RCC 7860 (cell line): ENCODE data around the gene SLC17A2.

Source experiments
- DNase-seq: peaks from one replicate; pipeline ENCODE4 v3.0.0-alpha.2; 2015; ENCODE audit warnings: low spot score
- FAIRE-seq: peaks from 2 replicates; lab custom pipeline; 2012; peaks lifted over from hg19 to GRCh38; lab: Jason Lieb, UNC

SLC17A2 gene

DNA sequence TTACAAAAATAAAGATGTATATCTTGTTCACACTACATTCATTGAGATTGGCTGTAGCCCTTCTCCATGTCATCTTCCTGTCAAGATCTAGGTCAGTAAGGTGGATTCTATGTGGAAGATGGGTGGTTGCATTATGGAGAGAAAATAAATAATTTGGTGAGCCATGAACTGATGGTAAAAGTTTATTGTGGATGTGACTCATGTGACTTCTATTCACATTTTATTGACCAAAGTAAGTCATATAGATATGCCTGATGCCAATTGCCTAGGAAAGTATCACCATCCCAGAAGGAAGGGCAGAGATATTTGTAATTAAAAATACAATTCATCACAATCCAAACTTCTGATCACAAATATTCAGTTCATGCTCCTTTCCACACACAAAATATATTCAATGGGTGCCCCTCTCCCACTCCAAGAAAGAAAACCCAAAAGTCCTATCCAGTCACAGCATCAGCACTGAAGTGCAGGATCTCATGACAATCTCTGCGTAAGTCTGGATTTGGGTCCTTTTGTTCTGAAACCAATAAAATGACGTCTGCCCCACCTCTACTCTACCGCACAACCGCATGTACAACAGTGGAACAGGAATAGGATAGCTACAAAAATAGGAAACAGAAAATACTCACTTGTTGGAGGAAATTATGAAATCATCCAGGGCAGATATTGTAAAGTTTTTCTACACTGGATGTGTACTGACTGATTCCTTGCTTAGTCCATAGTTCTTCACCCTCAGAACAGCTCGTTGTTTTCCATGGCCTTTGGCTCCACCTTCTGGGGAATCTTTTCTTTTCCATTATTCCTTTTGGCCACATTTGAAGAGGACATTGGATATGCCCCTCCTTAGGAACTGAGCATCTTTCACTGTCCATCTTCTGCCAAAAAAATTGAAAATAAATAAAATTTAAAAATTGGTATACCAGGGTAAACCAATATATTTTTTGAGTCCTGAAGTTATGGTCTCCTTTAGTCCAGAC is 40.3 kb downstream of the SLC17A2 start:
- FAIRE-seq, result peak; percentile 83
- DNase-seq, result peak; percentile 50

DNA sequence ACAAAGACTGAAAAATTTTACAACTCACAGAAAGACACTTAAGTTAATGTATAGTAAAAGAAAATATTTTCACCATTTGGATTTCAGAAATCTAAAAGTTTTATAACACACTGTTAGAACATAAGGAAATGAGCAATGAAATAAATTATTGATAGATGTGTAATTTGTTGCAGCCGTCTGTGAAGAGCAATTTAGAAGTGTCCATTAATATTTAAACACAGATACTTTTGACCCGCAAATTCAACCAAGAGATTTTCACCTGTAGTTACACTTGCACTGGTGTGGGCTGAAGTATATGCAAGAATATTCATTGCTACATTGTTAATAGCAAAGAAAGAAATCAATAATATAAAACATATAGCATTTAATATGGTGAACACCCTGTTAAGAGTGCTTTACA is 41.9 kb downstream of the SLC17A2 start:
- FAIRE-seq (peak; percentile 87), DNase-seq (no peak)

- DNase-seq (peak; percentile 6), FAIRE-seq (peak; percentile 12)
These were observed 44.4 kb downstream of the SLC17A2 start for GRCh38 chr6:25886066-25886465.

- DNase-seq, result peak; percentile 93
- FAIRE-seq, result peak; percentile 98
These were observed 46.5 kb downstream of the SLC17A2 start for GRCh38 chr6:25883991-25884390.

GRCh38 chr6:25883536-25883935 is 47.0 kb downstream of the SLC17A2 start:
- peak; percentile 76 for DNase-seq
- no peak for FAIRE-seq

DNA sequence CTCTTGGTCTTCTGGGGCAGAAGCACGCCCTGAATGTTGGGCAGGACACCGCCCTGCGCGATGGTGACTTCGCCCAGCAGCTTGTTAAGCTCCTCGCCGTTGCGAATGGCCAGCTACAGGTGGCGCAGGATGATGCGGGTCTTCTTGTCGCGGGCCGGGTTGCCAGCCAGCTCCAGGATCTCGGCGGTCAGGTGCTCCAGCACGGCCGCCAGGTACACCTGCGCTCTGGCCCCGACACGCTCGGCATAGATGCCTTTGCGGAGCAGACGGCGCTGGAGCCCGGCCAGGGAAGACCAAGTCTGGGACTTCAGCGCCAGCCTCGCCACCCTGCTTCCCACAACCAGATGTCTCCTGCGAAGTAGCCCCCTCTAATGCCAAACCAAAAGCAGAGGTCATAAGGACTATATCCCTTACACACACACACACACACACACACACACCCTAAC is 48.4 kb downstream of the SLC17A2 start:
- FAIRE-seq, result no peak
- DNase-seq, result no peak

GRCh38 chr6:25880601-25881000 is 49.9 kb downstream of the SLC17A2 start:
- FAIRE-seq (no peak), DNase-seq (no peak)

- no peak for FAIRE-seq
- no peak for DNase-seq
These were observed 51.7 kb downstream of the SLC17A2 start for GRCh38 chr6:25878721-25879322.

DNA sequence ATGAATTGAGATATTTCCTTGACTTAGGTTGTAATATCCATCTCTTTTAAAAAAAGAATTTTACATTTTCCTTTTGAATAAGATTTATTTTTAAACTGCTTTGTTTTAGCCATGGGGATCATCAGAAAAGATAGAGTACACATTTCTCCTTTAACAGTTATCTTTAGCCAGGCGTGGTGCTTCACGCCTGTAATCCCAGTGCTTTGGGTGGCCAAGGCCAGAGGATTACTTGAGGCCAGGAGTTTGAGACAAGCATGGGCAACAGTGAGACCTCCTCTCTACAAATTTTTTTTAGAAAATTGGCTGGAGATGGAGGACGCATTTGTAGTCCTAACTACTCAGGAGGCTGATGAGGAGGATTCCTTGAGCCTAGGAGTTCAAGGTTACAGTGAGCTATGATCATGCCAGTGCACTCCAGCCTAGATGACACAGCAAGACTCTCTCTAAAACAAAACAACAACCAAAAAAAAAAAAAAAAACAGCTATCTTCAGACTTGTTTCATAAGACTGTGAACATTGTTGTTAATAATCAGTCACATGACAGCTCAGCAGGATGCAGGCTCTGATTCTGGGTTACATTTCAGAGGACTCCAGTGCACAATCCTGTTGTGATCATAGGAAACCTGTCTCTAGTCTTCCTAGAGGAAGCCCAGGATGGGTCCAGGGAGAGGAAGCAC is 54.4 kb downstream of the SLC17A2 start:
- no peak for DNase-seq
- no peak for FAIRE-seq

DNA sequence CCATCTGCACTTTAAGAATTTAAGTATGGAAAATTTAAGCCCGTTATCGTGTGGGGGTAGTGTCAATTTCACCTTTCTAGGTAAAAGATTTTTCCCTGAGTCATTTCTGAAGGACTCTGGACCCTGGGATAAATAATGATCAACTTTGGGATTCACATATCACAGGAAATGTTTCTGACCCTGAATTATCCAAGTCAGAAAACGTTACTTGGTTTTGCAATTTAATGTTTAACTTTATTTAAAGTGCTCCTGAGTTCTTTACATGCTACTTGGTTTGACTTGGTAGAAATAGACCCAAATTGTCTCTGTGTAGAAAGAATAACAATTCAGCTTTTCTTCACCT is 55.0 kb downstream of the SLC17A2 start:
- peak; percentile 63 for DNase-seq
- peak; percentile 97 for FAIRE-seq

GRCh38 chr6:25874822-25875562 is 55.5 kb downstream of the SLC17A2 start:
- FAIRE-seq (no peak), DNase-seq (peak; percentile 61)

DNA sequence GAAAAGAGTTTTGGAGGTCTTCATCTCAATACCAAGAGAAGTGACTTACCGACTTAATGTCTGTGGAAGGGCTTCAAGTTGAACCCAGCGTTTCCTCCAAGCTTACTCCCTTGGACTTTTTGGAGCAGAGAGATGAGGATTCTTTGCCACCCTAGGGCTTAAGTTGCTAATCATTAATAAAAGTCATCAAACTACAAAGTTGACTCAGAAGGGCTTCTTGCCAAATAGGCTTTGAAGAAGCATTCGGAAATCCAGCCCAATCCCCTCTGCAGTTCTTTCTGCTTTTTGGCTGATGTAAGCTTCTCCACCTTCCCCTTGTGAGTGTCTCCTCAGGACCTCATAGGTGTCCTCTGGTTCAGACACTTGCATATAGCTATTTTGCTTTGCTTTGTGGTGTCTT is 56.4 kb downstream of the SLC17A2 start, which contains the start of gene SLC17A3:
Gene SLC17A3, minus strand, starts transcription at position 126 of the 400 bp plus-strand sequence. CDS start 5,856 bp downstream, outside the sequence.
- peak; percentile 49 for DNase-seq
- FAIRE-seq, result peak; percentile 92

DNA sequence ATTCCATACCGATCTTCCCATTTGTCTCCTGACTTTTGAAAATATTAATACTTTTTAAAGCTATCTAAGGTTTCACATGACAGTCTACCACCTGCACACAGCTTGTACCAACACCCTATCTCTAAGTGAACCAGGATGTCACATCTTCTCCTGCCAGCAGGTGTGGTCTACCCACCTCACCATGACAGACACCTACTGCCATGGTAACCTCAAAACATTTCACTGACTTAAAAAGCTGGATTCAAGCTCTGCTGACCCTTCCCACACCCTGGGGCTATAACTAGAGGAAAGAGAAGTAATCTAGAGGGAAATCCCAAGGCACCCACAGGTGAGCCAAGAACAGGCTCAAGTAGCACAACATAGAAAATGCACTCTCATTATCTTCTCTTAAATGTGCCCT is 57.7 kb downstream of the SLC17A2 start:
- no peak for FAIRE-seq
- no peak for DNase-seq

GRCh38 chr6:25869840-25870239 is 60.7 kb downstream of the SLC17A2 start:
- FAIRE-seq, result no peak

DNA sequence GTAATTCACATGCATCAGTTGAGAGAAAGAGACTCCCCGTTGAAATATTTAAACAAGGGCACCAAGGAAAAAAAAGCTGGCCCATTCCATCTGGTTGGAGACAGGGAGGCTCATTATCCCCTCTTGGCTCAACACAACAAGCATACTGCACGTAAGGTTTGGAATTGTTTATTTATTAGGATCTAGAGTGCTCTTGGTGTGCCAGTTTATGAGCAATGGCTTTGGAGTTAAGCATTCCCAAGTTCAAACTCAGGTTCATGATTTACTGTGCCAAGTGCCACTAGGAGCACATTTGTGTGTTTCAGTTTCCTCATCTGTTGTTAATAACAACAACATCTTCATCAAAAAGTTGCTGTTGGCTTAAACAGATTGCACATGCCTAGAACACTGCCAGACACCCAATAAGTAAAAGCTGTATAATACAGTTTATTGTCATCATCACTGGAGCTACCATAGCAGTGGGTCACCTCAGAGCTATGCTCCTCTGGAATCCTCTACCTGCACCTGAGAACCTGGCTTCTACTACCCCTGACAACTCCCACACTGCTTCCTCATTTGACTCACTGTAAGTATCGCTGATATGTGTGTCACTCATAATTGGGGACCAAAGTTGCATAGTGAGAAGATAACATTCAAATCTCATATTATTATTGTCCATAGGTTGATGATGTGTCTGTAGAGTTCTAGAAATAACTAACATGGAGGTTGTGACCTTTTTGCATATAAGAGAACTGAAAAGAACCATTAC is 61.9 kb downstream of the SLC17A2 start:
- DNase-seq (no peak), FAIRE-seq (no peak)

More at GRCh38 chr6:25869840-25870239, 60.7 kb downstream of the SLC17A2 start:
- DNase-seq, result no peak

DNA sequence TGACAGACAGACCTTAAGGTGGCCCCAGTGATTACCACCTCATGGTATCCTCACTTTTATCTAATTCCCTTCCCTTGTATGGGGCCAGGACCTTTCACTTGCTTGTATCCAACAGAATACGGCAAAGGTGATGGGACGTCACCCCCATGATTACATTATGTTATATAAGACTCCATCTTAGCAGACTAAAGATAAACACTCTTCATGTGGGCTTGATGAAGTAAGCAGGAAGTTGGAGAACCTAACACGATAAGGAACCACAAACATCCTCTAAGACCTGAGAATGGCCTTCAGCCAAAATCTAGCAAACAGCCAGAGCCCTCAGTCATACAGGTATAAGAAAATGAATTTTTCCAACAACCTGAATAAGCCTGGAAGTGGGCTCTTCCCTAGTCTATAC is 64.5 kb downstream of the SLC17A2 start:
- FAIRE-seq, result no peak
- DNase-seq, result no peak

GRCh38 chr6:25863360-25863759 is 67.1 kb downstream of the SLC17A2 start:
- no peak for DNase-seq
- no peak for FAIRE-seq
